Effector memory CD4-positive, alpha-beta T cell (primary cell): ENCODE measurements around the gene UAP1L1.

Experiments used
- DNase-seq, 3 donors: peaks; one replicate each; pipeline ENCODE4 v3.0.0-alpha.2; 2020
- H3K27ac ChIP-seq: 2 replicates; pipeline ENCODE4 v1.7.0; 2013; ENCODE audit warnings: mild to moderate bottlenecking, low read length, moderate library complexity; ENCODE audit not compliant: insufficient read depth, poor library complexity, severe bottlenecking
- H3K27me3 ChIP-seq: replicated peaks from 2 replicates; pipeline ENCODE4 v1.7.0; 2013; ENCODE audit warnings: mild to moderate bottlenecking, low read length; ENCODE audit not compliant: insufficient read depth, control insufficient read depth, poor library complexity, severe bottlenecking
- H3K36me3 ChIP-seq: 2 replicates; pipeline ENCODE4 v1.7.0; 2013; ENCODE audit warnings: mild to moderate bottlenecking, low read length, moderate library complexity; ENCODE audit not compliant: control insufficient read depth, insufficient read depth
- H3K4me1 ChIP-seq: 2 replicates; pipeline ENCODE4 v1.7.0; 2013; ENCODE audit warnings: low read length, mild to moderate bottlenecking; ENCODE audit not compliant: control insufficient read depth, insufficient read depth, poor library complexity, severe bottlenecking
- H3K4me3 ChIP-seq: 2 replicates; pipeline ENCODE4 v1.7.0; 2013; ENCODE audit warnings: low read length, low read depth, mild to moderate bottlenecking; ENCODE audit not compliant: insufficient read depth, poor library complexity, severe bottlenecking
- H3K9me3 ChIP-seq: 2 replicates; pipeline ENCODE4 v1.7.0; 2013; ENCODE audit warnings: mild to moderate bottlenecking, low read length, moderate library complexity; ENCODE audit not compliant: control insufficient read depth

UAP1L1 gene

DNA sequence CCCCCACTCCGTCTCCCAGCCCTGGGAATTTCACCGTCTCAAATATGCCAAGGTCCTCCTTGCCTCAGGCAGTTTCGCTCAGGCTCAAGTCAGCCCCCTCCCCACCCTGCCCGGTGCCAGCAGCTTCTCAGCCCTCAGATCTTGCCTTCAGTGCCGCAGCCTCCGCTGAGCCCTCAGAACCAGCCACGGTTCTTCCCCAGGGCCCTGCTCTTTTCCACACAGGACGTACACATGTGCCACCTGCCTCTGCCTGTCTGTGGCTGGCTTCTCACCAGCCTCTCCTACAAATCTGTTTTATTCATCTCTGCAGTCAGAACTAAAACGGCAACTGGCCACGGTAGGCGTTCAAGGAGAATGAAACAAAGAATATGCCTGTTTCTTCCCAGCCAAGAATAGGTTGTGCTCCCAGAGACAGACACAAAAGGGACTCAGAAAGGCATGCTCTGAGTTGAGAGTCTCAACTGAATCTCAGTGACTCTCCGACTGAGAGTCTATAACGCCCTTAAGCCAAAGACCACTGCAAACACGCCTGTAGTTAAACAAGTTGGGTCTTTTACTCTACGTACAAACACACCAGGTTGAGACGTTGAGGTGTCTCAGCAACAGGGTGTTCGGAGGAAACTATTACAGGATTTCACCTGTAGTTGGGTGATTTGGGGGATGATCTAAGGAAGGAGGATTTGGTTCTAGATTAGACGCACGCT lies 51.0 kb downstream of the UAP1L1 start:
- DNase-seq, result no peak
- Histone ChIP-seq H3K36me3 (no peaks in the 10 kb centered on the region), H3K9me3 (peaks cover 13% of the 10 kb centered on the region), H3K4me3 (peak overlapping the region; percentile 60), H3K27ac (peak overlapping the region; percentile 77), H3K27me3 (no peaks in the 10 kb centered on the region), H3K4me1 (peaks cover 28% of the 10 kb centered on the region)

DNA sequence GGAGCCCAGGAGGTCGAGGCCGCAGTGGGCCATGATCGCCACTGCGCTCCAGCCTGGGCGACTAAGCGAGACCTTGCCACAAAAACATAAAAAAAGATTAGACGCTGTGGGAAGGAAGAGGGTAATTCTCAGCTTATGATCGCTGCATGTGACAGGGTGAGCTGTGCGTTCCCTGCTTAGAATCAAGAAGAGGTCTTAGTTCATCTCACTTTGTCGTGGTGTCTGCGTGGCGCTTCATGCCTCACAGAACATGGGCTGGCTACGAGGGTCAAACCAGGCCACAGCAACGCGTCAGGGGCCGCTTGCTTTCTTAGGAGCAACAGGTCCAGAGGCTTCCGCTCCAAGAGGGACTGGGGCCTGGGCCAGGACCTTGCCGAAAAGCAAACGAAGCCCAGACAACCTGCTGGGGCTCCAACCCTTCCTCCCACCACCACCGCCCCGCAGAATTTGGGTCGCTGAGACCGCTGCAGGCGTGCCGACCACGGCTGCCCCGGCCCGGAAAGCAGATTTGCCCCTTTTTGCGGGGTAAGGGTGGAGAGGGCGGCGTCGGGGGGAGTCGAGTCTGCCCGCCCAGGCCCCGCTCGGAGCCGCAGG lies 51.6 kb downstream of the UAP1L1 start:
- DNase-seq, result no peak
- Histone ChIP-seq H3K36me3 (no peaks in the 10 kb centered on the region), H3K27me3 (no peaks in the 10 kb centered on the region), H3K4me3 (peak overlapping the region; percentile 60), H3K4me1 (peaks cover 28% of the 10 kb centered on the region), H3K27ac (peak overlapping the region; percentile 77), H3K9me3 (peaks cover 13% of the 10 kb centered on the region)

DNA sequence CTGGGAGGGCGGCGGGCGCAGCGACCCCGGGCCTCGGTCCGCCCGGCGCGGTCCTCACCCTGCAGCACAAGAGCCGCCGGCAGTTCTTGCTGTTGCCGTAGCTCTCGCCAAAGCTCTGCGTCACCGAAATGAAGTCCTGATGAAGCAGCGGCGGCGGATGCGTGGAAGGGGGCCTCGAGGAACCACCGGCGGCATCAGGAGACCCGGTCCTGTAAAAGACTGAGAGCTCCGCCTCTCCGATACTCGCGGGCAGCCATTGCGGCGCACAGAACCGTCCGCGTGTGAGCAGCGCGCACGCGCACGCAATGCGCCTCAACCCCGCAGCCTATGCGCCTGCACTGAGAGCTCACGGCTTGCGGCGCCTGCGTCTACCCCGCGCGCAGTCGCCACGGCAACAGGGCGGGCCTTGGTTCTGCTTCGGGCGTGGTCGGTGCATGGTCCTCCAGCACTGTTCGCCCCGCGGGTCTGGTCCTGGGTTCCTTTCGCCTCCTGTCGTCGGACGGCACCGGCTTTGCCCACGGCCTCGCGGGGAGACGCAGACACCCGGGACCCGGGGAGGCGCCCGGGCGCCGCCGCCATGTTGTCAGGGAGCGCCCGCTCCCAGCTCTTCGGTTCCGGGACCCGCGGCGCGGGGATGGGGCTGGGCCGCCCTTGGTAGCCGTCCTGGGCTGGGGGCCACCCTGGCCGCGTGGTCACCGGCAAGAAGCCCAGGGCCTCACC lies 52.3 kb downstream of the UAP1L1 start:
- no peaks in the 10 kb centered on the region for H3K36me3 ChIP-seq
- peaks cover 28% of the 10 kb centered on the region for H3K4me1 ChIP-seq
- peak overlapping the region; percentile 77 for H3K27ac ChIP-seq
- peak overlapping the region; percentile 60 for H3K4me3 ChIP-seq
- no peaks in the 10 kb centered on the region for H3K27me3 ChIP-seq
- peak; percentile 75 to 82 (median 82) for DNase-seq
- H3K9me3 ChIP-seq, result peaks cover 13% of the 10 kb centered on the region

DNA sequence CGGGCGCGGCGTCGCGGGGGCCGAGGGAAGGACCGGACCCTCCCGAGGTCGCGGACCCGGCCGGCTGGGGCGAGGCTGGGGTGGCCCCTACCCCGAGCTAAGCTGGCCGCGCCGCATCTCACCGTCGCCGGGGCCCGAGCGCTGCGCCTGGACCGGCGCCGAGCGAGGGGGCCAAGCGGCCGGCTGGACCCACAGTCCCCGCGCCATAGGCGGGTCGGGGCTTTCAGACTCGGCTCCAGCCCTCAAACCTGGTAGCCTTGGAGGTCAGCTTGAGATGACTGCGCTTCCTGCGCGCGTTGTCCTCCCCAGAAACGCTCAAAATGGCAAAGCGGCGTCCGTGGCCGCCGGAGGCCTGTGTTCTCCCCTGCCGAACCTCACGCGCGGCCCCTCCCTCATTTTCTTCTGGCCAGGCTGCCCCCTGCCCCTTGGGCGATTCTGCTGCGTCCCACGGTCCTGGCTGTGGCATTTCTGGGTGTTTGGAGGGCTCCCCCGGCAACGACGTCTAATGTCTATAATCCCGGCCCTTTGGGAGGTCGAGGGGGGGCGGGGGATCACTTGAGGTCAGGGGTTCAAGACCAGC lies 52.9 kb downstream of the UAP1L1 start:
- H3K4me3 ChIP-seq, result peak overlapping the region; percentile 60
- peak overlapping the region; percentile 77 for H3K27ac ChIP-seq
- DNase-seq, result no peak
- H3K9me3 ChIP-seq, result peaks cover 13% of the 10 kb centered on the region
- no peaks in the 10 kb centered on the region for H3K27me3 ChIP-seq
- H3K36me3 ChIP-seq, result no peaks in the 10 kb centered on the region
- H3K4me1 ChIP-seq, result peaks cover 28% of the 10 kb centered on the region
